HepG2 (cell line): ENCODE results near the gene NAV3. TPM values are rescaled to one million over a fixed set of nuclear protein-coding genes. Genes with fewer than 3 reads are reported as not detected.
"Not testable (repeated sequence)": the region's sequence is repeated elsewhere in the genome, so short reads cannot be mapped to it uniquely, and the experiment has no call there.

Experiments used
- ATAC-seq: fragments of 200-7000 bp; cut with Tn5 transposase; 3 replicates; pipeline ENCODE4 v1.9.1; 2020; ENCODE audit warnings: mild to moderate bottlenecking, moderate library complexity
- BruUV-seq: library from RNA; stranded (reverse); fragments of 400-500 nt; replicated peaks from 2 replicates; lab custom pipeline; 2021; lab: Mats Ljungman, UMichigan
- CTCF ChIA-PET: fragments of 300-600 bp; formaldehyde crosslinking; extraction: SDS; loops from one replicate; lab custom pipeline; 2021; ENCODE audit warnings: low total read pairs, inconsistent platforms, low intra/inter-chr PET ratio; lab: Yijun Ruan, JAX
- POLR2A ChIA-PET: fragments of 350-600 bp; sonication (Branson Sonifier 250); formaldehyde crosslinking; loops from one replicate; lab custom pipeline; 2020; ENCODE audit warnings: antibody characterized with exemption, inconsistent platforms; lab: Yijun Ruan, JAX
- DNase-seq: peaks from one replicate; pipeline ENCODE4 v3.0.0-alpha.2; 2015; ENCODE audit warnings: low spot score
- FAIRE-seq: peaks from 3 replicates; lab custom pipeline; 2011; peaks lifted over from hg19 to GRCh38; lab: Jason Lieb, UNC
- H2AFZ ChIP-seq: one replicate; pipeline ENCODE4 v1.6.1; 2011; ENCODE audit warnings: low read length, inconsistent platforms
- H3K27ac ChIP-seq: fragments of 300-600 bp; 3 replicates; pipeline ENCODE4 v1.8.0; 2011; ENCODE audit warnings: mixed run types, mild to moderate bottlenecking, mixed read lengths, low read length, inconsistent platforms; ENCODE audit not compliant: insufficient read depth; ENCODE audit errors: extremely low read length
- H3K27me3 ChIP-seq, 2 experiments: fragments of 200-600 bp in 1 of 2; 2 replicates in 1 of 2; 3 replicates in 1 of 2; pipeline versions ENCODE4 v1.6.0 to v1.8.0; 2011; ENCODE audit warnings: low read length in 2 of 2, mild to moderate bottlenecking in 2 of 2, moderate library complexity in 2 of 2, inconsistent platforms in 1 of 2; ENCODE audit not compliant: insufficient read depth in 2 of 2, control insufficient read depth in 1 of 2
- H3K36me3 ChIP-seq, 2 experiments: fragments of 200-600 bp in 1 of 2; replicated peaks in 1 of 2; 2 replicates in 1 of 2; 3 replicates in 1 of 2; pipeline versions ENCODE4 v1.5.1 to v1.8.0; 2011; ENCODE audit warnings: low read length in 2 of 2, inconsistent platforms in 1 of 2; ENCODE audit not compliant: insufficient read depth in 2 of 2, control insufficient read depth in 1 of 2
- H3K4me1 ChIP-seq: 2 replicates; pipeline ENCODE4 v1.5.1; 2012; ENCODE audit warnings: low read length, inconsistent platforms; ENCODE audit not compliant: insufficient read depth
- H3K4me2 ChIP-seq: 2 replicates; pipeline ENCODE4 v1.6.0; 2011; ENCODE audit warnings: low read depth, low read length, inconsistent platforms
- H3K4me3 ChIP-seq, 3 experiments: fragments of 200-600 bp in 1 of 3; sonication (generic), shearing (Covaris generic) in 1 of 3; replicated peaks in 1 of 3; 2 replicates each; pipeline ENCODE4 v1.5.1; 2011 to 2016; ENCODE audit warnings: low read length in 3 of 3, inconsistent platforms in 2 of 3, low read depth in 2 of 3, mild to moderate bottlenecking in 2 of 3, control low read depth in 1 of 3, mixed read lengths in 1 of 3; ENCODE audit not compliant: insufficient read depth in 1 of 3
- H3K79me2 ChIP-seq: one replicate; pipeline ENCODE4 v1.6.1; 2011; ENCODE audit warnings: low read length, inconsistent platforms; ENCODE audit not compliant: insufficient read depth
- H3K9ac ChIP-seq: 2 replicates; pipeline ENCODE4 v1.6.0; 2011; ENCODE audit warnings: mild to moderate bottlenecking, low read depth, low read length, inconsistent platforms; ENCODE audit not compliant: insufficient read depth
- H3K9me3 ChIP-seq: 2 replicates; pipeline ENCODE4 v1.5.1; 2012; ENCODE audit warnings: mild to moderate bottlenecking, low read length
- H4K20me1 ChIP-seq: 2 replicates; pipeline ENCODE4 v1.6.0; 2011; ENCODE audit warnings: inconsistent platforms, mild to moderate bottlenecking, low read length, moderate library complexity; ENCODE audit not compliant: insufficient read depth
- IKZF1 ChIP-seq: fragments of 450-650 bp; IDR thresholded peaks from 2 replicates; pipeline ENCODE4 v1.7.1; 2016
- RAD51 ChIP-seq: fragments of 450-650 bp; IDR thresholded peaks from 2 replicates; pipeline ENCODE4 v1.6.1; 2016; ENCODE audit warnings: borderline replicate concordance
- ZFP90 ChIP-seq: sonication (generic); formaldehyde crosslinking; IDR thresholded peaks from 2 replicates; pipeline ENCODE4 v1.8.0; 2022; ENCODE audit warnings: missing genetic modification reagents, mild to moderate bottlenecking, inconsistent platforms, borderline replicate concordance
- ZNF24 ChIP-seq: fragments of 450-650 bp; IDR thresholded peaks from 2 replicates; pipeline ENCODE4 v1.6.1; 2017; ENCODE audit warnings: antibody characterized with exemption, mild to moderate bottlenecking
- WGBS: methylation state at CpG from one replicate; pipeline ENCODE4 v1.1.6; 2017; ENCODE audit warnings: low lambda C conversion rate; 5-methylcytosine and 5-hydroxymethylcytosine counted together
- in situ Hi-C: cut with HindIII; loops from 2 replicates; pipeline ENCODE4 v1.10.0; 2017; ENCODE audit warnings: low pct_unique_long_range_greater_than_20kb; ENCODE audit not compliant: extremely low pct_ligation_motif_present
- intact Hi-C: fragments of 100-400 bp; cut with micrococcal nuclease; formaldehyde crosslinking; loops from one replicate; pipeline ENCODE4 v1.10.0; 2022; ENCODE audit not compliant: unreplicated experiment
- polyA plus RNA-seq, 8 experiments: library from polyadenylated mRNA; depleted of rRNA in 3 of 8; stranded (reverse) in 7 of 8; unstranded in 1 of 8; fragments of >200 nt; fragmentation: Illumina TruSeq in 4 of 8; extraction: Trizol in 4 of 8; gene quantifications; 2 replicates each; pipeline versions ENCODE4 v1.2.1 to v1.2.3, GENCODE V29; 2011 to 2016; ENCODE audit warnings: low read depth in 4 of 8, missing spikeins in 1 of 8, mixed read lengths in 1 of 8; ENCODE audit not compliant: insufficient read depth in 1 of 8
- total RNA-seq, 5 experiments: library from RNA; depleted of rRNA; stranded (reverse); fragments of >200 nt; fragmentation: Illumina TruSeq; extraction: Trizol; gene quantifications; 2 replicates each; pipeline ENCODE4 v1.2.3, GENCODE V29; 2016; ENCODE audit warnings: low read depth in 1 of 5
- TF ChIP-seq, protein P1 (sequence below): sonication (generic); formaldehyde crosslinking; IDR thresholded peaks from 2 replicates; pipeline ENCODE4 v1.4.0; 2020; ENCODE audit warnings: missing genetic modification reagents, borderline replicate concordance

The NAV3 gene
- total and polyA plus RNA-seq, 2 of the 13 experiments (the other 11 are each of a cell fraction or from before 2014, with no cell fraction given) = 0.01 to 0.18 TPM

- H3K27me3 ChIP-seq, H3K4me2 ChIP-seq, H4K20me1 ChIP-seq, H3K36me3 ChIP-seq, H3K27ac ChIP-seq, H3K4me3 ChIP-seq, in situ Hi-C loops, H3K9ac ChIP-seq, intact Hi-C loops, BruUV-seq, H3K9me3 ChIP-seq, CTCF ChIA-PET, DNase-seq, H3K79me2 ChIP-seq, FAIRE-seq, H2AFZ ChIP-seq, POLR2A ChIA-PET, ATAC-seq, H3K4me1 ChIP-seq: not testable (repeated sequence)
- 50% methylated on average over 3 of the region's 7 CpGs for WGBS
Measured at GRCh38 chr12:78257662-78258061, 427.0 kb downstream of the NAV3 start.

DNA sequence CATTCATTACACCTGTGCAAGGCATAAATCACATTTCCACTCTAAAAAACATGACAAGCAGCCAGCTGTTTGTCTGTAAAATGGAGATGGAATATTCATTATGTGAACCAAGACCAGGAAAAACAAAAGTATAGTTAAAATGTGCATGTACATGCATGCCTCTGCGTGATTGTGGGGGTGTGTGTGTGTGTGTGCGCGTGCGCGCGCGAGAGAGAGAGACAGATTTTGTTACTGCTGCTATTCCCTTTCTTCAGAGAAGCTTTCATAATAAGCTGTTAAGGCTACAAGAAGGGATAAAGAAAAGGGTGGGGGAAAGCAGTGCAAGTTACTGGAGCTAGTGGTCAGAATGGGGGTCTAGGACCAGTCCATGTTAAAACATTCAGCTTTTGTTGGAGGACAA, 430.3 kb downstream of the NAV3 start:
- Histone ChIP-seq H3K4me1 (no peaks in the 10 kb centered on the region), H3K27ac (no peak overlapping the region), H4K20me1 (no peaks in the 10 kb centered on the region), H3K4me3 (no peak overlapping the region), H3K9ac (no peak overlapping the region), H3K4me2 (no peak overlapping the region), H3K79me2 (no peaks in the 10 kb centered on the region), H3K9me3 (peaks cover 7% of the 10 kb centered on the region; the same call in 1 of the 2 replicates), H3K27me3 (no peaks in the 10 kb centered on the region), H3K36me3 (no peaks in the 10 kb centered on the region), H2AFZ (no peak overlapping the region)
- ChIA-PET CTCF (no interaction called here), POLR2A (no interaction called here)
- ATAC-seq (no peak), DNase-seq (no peak), FAIRE-seq (no peak)
- BruUV-seq = no TSS peak
- TF ChIP-seq ZFP90 (CRISPR knock-in tag) = no peak
- no peak for TF ChIP-seq IKZF1
- TF ChIP-seq RAD51 = no peak
- no peak for TF ChIP-seq ZNF24
- TF ChIP-seq, protein P1, sequence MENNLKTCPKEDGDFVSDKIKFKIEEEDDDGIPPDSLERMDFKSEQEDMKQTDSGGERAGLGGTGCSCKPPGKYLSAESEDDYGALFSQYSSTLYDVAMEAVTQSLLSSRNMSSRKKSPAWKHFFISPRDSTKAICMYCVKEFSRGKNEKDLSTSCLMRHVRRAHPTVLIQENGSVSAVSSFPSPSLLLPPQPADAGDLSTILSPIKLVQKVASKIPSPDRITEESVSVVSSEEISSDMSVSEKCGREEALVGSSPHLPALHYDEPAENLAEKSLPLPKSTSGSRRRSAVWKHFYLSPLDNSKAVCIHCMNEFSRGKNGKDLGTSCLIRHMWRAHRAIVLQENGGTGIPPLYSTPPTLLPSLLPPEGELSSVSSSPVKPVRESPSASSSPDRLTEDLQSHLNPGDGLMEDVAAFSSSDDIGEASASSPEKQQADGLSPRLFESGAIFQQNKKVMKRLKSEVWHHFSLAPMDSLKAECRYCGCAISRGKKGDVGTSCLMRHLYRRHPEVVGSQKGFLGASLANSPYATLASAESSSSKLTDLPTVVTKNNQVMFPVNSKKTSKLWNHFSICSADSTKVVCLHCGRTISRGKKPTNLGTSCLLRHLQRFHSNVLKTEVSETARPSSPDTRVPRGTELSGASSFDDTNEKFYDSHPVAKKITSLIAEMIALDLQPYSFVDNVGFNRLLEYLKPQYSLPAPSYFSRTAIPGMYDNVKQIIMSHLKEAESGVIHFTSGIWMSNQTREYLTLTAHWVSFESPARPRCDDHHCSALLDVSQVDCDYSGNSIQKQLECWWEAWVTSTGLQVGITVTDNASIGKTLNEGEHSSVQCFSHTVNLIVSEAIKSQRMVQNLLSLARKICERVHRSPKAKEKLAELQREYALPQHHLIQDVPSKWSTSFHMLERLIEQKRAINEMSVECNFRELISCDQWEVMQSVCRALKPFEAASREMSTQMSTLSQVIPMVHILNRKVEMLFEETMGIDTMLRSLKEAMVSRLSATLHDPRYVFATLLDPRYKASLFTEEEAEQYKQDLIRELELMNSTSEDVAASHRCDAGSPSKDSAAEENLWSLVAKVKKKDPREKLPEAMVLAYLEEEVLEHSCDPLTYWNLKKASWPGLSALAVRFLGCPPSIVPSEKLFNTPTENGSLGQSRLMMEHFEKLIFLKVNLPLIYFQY (CRISPR knock-in tag) = no peak
- 87% methylated on average over 7 of the region's 7 CpGs for WGBS
- intact Hi-C loops (no loop called here), in situ Hi-C loops (no loop called here)
